Measurements from ENCODE around the gene KCNQ5.

GRCh38 chr6:73200247-73200646 is 578.4 kb downstream of the KCNQ5 start:
- TF ChIP-seq CTCF (IDR thresholded peaks at IDR 0.05) (no peak), POLR2A (IDR thresholded peaks at IDR 0.05) (no peak)

Measured in thyroid gland (tissue), 4 donors.